Coronary artery (tissue), 2 donors: Measurements from ENCODE around the gene NR2C2AP.
"Not testable (repeated sequence)": the region's sequence is repeated elsewhere in the genome, so short reads cannot be mapped to it uniquely, and the experiment has no call there.

Experiments used
- DNase-seq: peaks from one replicate; pipeline ENCODE4 v3.0.0-alpha.2; 2017; ENCODE audit warnings: low spot score
- H3K27ac ChIP-seq, 2 donors: fragments of 200-600 bp; sonication (generic); one replicate each; pipeline ENCODE4 v1.5.1; 2016 to 2019
- H3K4me3 ChIP-seq: fragments of 200-600 bp; sonication (generic); 2 replicates; pipeline ENCODE4 v1.5.1; 2016; ENCODE audit warnings: mild to moderate bottlenecking, moderate library complexity
- CTCF ChIP-seq: fragments of 200-600 bp; sonication (generic); IDR thresholded peaks from one replicate; pipeline ENCODE4 v1.5.1; 2019; ENCODE audit warnings: antibody characterized with exemption

NR2C2AP gene

GRCh38 chr19:19185853-19186740, 17.1 kb downstream of the NR2C2AP start:
- no peak overlapping the region for H3K27ac ChIP-seq
- TF ChIP-seq CTCF, result no peak
- no peak overlapping the region for H3K4me3 ChIP-seq
- no peak for DNase-seq

- TF ChIP-seq CTCF, result no peak
- no peak overlapping the region for H3K27ac ChIP-seq
- no peak overlapping the region for H3K4me3 ChIP-seq
- DNase-seq, result no peak
These were observed 21.7 kb downstream of the NR2C2AP start for GRCh38 chr19:19181488-19181998.

GRCh38 chr19:19179548-19180441, 23.4 kb downstream of the NR2C2AP start:
- no peak for TF ChIP-seq CTCF

GRCh38 chr19:19176950-19177349, 26.3 kb downstream of the NR2C2AP start:
- Histone ChIP-seq H3K4me3 (no peak overlapping the region), H3K27ac (no peak overlapping the region)
- TF ChIP-seq CTCF, result no peak
- no peak for DNase-seq

More at GRCh38 chr19:19179548-19180441, 23.4 kb downstream of the NR2C2AP start:
- Histone ChIP-seq H3K27ac (no peak overlapping the region), H3K4me3 (no peak overlapping the region)
- no peak for DNase-seq

- not testable (repeated sequence) for DNase-seq, H3K27ac ChIP-seq, H3K4me3 ChIP-seq
These were observed 30.0 kb downstream of the NR2C2AP start for GRCh38 chr19:19173243-19173642.

GRCh38 chr19:19171821-19172532, 31.2 kb downstream of the NR2C2AP start:
- no peak for DNase-seq
- no peak overlapping the region for H3K27ac ChIP-seq
- no peak for TF ChIP-seq CTCF
- no peak overlapping the region for H3K4me3 ChIP-seq
